ENCODE measurements around the gene NAGPA.

NAGPA gene

DNA sequence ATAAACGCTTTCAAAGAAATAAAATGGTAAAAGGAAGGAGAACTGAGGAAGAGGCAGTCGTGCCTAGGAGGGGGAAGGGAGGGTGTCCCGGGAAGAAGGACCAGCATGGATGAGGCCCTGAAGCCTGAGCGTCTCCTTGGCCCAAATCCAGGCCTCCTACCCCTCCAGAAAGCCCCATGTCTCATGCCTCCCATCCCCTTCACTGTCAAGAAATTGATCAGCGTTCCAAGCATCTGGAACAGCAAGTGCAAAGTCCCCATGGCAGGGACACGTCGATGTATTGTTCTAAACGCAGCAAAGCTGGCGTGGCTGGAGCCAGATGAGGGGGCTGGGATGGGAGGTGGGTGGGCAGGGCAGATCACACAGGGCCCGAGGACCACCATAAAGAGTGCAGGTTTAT lies 53.0 kb downstream of the NAGPA start:
- H3K27ac ChIP-seq, result no peak overlapping the region
- TF ChIP-seq, protein P1, sequence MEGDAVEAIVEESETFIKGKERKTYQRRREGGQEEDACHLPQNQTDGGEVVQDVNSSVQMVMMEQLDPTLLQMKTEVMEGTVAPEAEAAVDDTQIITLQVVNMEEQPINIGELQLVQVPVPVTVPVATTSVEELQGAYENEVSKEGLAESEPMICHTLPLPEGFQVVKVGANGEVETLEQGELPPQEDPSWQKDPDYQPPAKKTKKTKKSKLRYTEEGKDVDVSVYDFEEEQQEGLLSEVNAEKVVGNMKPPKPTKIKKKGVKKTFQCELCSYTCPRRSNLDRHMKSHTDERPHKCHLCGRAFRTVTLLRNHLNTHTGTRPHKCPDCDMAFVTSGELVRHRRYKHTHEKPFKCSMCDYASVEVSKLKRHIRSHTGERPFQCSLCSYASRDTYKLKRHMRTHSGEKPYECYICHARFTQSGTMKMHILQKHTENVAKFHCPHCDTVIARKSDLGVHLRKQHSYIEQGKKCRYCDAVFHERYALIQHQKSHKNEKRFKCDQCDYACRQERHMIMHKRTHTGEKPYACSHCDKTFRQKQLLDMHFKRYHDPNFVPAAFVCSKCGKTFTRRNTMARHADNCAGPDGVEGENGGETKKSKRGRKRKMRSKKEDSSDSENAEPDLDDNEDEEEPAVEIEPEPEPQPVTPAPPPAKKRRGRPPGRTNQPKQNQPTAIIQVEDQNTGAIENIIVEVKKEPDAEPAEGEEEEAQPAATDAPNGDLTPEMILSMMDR (IDR thresholded peaks at IDR 0.05), result no peak
- TF ChIP-seq ZFX (IDR thresholded peaks at IDR 0.05; ENCODE audit: borderline replicate concordance), result no peak

DNA sequence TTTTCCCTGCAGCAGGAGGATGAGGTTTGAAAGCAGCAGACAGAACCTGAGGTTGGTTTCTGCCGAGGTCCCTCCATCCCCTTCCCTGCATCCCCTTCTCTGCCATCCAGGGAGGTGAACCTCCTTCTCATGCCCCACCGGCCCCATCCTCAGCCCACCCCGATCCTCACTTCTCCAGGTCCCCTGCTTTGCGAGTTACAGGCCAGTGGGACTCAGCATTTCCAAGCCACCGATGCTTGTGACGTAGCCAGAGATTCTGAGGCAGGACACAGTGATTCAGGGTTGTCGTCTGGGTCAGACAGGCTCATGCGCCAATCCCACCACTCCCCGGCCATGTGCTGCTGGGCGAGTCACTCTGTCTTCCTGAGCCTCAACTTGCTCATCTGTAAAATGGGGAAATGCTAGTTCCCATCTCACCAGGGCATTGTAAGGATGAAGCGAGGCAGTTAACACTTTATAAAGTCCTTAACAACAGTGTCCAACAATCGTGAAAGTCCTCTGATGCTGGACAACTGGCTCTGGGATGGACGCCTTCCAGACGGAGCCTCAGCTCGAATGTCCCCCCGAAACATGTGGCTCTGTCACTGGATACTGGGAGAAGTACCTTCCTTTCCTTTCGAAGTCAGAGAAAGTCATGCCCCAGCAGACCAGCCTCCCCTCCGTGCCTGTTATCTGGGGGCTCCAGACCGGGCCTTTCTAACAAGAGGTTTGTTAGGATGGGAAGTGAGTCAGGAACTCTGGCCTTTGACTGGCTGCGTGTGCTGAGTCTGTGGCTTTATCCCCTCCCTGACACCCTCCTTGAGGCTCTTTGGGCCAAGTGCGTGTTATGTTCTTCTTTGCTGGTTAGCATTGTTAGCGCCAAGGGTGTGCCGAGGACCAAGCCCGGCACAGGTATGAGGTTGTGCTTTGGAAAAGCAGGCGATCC lies 53.7 kb downstream of the NAGPA start:
- H3K27ac ChIP-seq, result no peak overlapping the region
- TF ChIP-seq, protein P1 (IDR thresholded peaks at IDR 0.05), result no peak
- no peak for TF ChIP-seq ZFX (IDR thresholded peaks at IDR 0.05; ENCODE audit: borderline replicate concordance)

DNA sequence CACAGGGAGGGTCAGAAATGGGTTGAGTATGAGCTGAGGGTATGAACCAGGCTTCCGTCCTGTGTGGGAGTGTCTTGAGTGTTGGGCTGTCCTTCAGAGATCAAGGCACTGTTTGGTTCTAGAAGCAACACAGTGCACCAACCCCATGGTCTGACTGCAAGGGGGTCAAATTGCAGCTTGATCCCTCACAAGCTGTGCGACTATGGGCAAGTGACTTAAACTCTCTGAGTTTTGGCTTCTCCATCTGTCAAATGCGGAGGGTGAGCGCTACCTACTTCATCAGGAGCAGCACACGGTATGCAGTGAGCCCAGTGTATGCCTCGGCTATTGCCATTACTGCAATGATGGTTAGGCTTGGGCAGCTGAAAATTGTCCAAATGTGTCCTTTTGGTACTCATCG lies 54.6 kb downstream of the NAGPA start:
- TF ChIP-seq, protein P1 (IDR thresholded peaks at IDR 0.05), result no peak
- no peak for TF ChIP-seq ZFX (IDR thresholded peaks at IDR 0.05; ENCODE audit: borderline replicate concordance)

DNA sequence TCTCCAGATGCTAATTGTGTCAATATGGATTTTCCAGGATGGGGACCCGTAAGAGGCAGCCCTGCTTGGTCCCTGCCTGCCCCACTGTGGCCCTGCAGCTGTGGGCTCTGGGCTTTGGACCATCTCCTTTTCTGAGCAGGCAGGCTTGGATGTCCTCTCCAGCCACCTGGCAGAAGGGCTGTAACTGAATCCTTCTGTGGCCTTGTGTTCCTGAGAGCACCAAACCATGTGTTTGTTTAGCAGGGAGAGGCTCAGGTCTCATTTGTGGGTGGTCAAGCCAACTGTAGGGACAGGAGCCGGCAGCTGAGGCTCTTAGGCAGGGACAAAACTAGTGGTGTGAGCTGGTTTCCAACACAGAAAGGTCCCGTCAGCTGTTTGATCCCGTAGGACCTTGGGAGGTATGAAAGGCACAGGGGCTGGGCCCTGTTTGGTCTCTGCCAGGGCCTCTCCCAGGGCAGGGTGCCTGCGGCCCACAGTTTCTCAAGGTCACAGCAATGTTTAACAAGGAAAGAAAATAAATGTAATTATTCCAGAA lies 57.1 kb downstream of the NAGPA start:
- TF ChIP-seq, protein P1 (IDR thresholded peaks at IDR 0.05), result no peak
- no peak for TF ChIP-seq ZFX (IDR thresholded peaks at IDR 0.05; ENCODE audit: borderline replicate concordance)
- no peak overlapping the region for H3K27ac ChIP-seq

More for the DNA sequence above, 54.6 kb downstream of the NAGPA start:
- no peak overlapping the region for H3K27ac ChIP-seq

DNA sequence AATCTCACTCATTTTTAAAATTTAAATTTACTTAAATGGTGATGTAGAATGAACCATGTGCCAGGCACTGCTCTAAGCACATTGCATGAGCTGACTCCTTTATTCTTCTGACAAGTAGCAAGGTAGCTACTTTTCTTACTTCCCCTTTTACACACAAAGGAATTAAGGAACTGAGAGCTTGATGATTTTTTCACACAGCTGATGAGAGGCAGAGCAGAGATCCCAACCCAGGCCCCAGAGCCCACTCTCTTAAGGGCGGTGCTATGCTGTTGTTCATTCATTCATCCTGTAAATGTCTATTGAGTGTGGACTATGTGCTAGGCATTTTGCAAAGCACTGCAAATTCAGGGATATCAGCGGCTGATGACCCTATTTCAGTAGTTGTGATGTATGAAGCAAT lies 57.7 kb downstream of the NAGPA start:
- H3K27ac ChIP-seq, result no peak overlapping the region
- TF ChIP-seq, protein P1 (IDR thresholded peaks at IDR 0.05), result no peak
- TF ChIP-seq ZFX (IDR thresholded peaks at IDR 0.05; ENCODE audit: borderline replicate concordance), result no peak
